Stomach smooth muscle (tissue), 2 donors: ENCODE results near the gene VPS13D.

Source experiments
- H3K27ac ChIP-seq: one replicate; pipeline ENCODE4 v1.7.0; 2013; ENCODE audit warnings: mild to moderate bottlenecking, low read length, inconsistent platforms
- H3K27me3 ChIP-seq, 2 donors: one replicate each; pipeline ENCODE4 v1.7.0; 2013; ENCODE audit warnings: low read length in 2 of 2; ENCODE audit not compliant: insufficient read depth in 2 of 2, control insufficient read depth in 1 of 2
- H3K36me3 ChIP-seq, 2 donors: one replicate each; pipeline ENCODE4 v1.7.0; 2013; ENCODE audit warnings: low read length in 2 of 2; ENCODE audit not compliant: control insufficient read depth in 2 of 2, insufficient read depth in 2 of 2
- H3K4me1 ChIP-seq: one replicate; pipeline ENCODE4 v1.7.0; 2013; ENCODE audit warnings: low read length; ENCODE audit not compliant: control insufficient read depth, insufficient read depth
- H3K4me3 ChIP-seq, 2 donors: one replicate each; pipeline ENCODE4 v1.7.0; 2013; ENCODE audit warnings: low read length in 2 of 2
- H3K9ac ChIP-seq, 2 donors: one replicate each; pipeline ENCODE4 v1.7.0; 2013; ENCODE audit warnings: low read length in 2 of 2, mild to moderate bottlenecking in 1 of 2
- H3K9me3 ChIP-seq, 2 donors: one replicate each; pipeline ENCODE4 v1.7.0; 2013; ENCODE audit warnings: low read length in 2 of 2; ENCODE audit not compliant: control insufficient read depth in 2 of 2
- donor health status: healthy.
- donor health status: Pancreatic carcinoma.

Gene VPS13D

DNA sequence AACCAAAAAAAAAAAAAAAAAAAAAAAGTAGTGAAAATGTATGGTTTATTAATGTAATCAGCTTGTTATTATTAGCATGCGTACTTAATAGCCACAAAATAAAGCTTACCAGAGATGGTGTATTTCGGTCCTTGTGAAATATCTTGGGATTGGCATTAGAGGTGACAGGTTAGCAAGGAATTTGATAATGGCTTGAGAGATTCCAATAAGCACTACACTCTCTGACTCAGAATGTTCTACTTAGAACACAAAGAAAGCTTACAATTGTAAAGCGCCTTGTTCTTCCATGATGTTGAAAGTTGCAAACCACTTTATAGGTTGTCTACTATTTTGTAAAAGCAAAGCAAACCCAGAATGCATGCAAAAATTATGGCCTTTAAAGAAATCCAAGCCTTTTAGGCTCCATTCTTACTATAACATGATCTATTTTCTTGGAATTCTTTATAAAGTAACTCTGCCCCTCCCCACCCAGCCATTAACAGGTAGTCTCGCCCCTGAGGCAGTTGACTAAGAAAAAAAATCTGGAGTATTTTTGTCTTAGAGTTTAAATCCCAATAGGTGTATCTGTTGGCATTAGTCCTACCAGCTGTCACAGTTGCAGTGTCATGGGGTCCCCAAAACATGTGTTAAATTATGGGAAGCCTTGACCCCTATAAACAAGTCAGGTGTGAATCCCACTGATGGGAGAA lies 259.0 kb downstream of the VPS13D start:
- Histone ChIP-seq H3K27me3 (no peaks in the 10 kb centered on the region), H3K36me3 (peaks cover 0 to 7% of the 10 kb centered on the region in 2 donors), H3K9me3 (no peaks in the 10 kb centered on the region), H3K4me3 (no peak overlapping the region), H3K27ac (no peak overlapping the region), H3K9ac (no peak overlapping the region), H3K4me1 (peaks cover 22% of the 10 kb centered on the region)

GRCh38 chr1:12490532-12491142 lies 260.8 kb downstream of the VPS13D start:
- Histone ChIP-seq H3K36me3 (peaks cover 0 to 7% of the 10 kb centered on the region in 2 donors), H3K27me3 (no peaks in the 10 kb centered on the region), H3K9ac (no peak overlapping the region), H3K27ac (no peak overlapping the region), H3K9me3 (no peaks in the 10 kb centered on the region), H3K4me3 (no peak overlapping the region), H3K4me1 (peaks cover 23% of the 10 kb centered on the region)

GRCh38 chr1:12491656-12492055 lies 261.8 kb downstream of the VPS13D start:
- peaks cover 22% of the 10 kb centered on the region for H3K4me1 ChIP-seq
- no peaks in the 10 kb centered on the region for H3K36me3 ChIP-seq
- no peaks in the 10 kb centered on the region for H3K27me3 ChIP-seq
- no peak overlapping the region for H3K27ac ChIP-seq
- H3K4me3 ChIP-seq, result no peak overlapping the region
- no peaks in the 10 kb centered on the region for H3K9me3 ChIP-seq
- no peak overlapping the region for H3K9ac ChIP-seq

- Histone ChIP-seq H3K4me3 (no peak overlapping the region), H3K27ac (peak overlapping the region; percentile 64), H3K4me1 (peaks cover 24% of the 10 kb centered on the region)
Measured at GRCh38 chr1:12495725-12496124, 265.9 kb downstream of the VPS13D start.

DNA sequence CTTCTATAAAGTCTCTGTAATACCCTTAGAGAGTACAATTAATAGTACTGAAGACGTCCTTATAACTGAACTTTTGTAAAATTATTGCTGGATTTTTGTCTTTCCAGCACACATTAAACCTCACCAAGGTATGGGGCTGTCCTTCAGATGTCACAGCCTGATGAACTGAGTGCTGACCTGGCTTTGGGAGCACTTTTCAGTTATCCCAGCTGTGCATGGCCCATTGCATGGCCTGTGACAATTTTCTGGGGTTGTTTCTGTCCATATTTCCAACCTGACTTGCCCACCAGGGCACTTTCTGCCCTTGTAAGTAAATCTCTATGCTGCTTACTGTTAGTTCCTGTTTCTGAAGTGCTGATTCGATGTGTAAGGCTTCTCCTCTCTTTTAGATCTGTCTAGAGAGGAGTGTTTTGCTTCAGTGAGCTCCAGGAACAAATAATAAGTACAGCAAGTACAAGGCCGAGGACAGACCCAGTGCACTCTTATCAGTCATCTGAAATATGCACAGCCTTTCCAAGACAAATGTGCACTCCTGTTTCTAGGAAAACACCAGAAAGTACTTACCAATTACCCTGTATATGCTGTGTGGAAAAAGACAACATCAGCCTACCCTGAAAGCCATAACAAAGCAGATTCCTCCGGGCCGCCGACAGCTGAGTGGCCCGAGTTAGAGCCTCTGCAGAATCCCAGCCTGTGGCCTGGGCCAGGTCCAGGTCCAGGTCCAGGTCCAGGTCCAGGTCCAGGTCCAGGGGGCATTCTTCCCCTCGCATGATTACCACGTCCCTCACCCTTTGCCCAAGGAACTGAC lies 266.5 kb downstream of the VPS13D start:
- Histone ChIP-seq H3K9ac (peak overlapping the region in 1 of 2 donors; percentile 38), H3K27me3 (no peaks in the 10 kb centered on the region), H3K27ac (peak overlapping the region; percentile 64), H3K4me3 (no peak overlapping the region), H3K9me3 (no peaks in the 10 kb centered on the region), H3K36me3 (peaks cover 7 to 13% of the 10 kb centered on the region in 2 donors), H3K4me1 (peaks cover 24% of the 10 kb centered on the region)

More at GRCh38 chr1:12495725-12496124, 265.9 kb downstream of the VPS13D start:
- no peaks in the 10 kb centered on the region for H3K27me3 ChIP-seq
- no peaks in the 10 kb centered on the region for H3K9me3 ChIP-seq
- H3K36me3 ChIP-seq, result peaks cover 7 to 13% of the 10 kb centered on the region in 2 donors
- no peak overlapping the region for H3K9ac ChIP-seq

DNA sequence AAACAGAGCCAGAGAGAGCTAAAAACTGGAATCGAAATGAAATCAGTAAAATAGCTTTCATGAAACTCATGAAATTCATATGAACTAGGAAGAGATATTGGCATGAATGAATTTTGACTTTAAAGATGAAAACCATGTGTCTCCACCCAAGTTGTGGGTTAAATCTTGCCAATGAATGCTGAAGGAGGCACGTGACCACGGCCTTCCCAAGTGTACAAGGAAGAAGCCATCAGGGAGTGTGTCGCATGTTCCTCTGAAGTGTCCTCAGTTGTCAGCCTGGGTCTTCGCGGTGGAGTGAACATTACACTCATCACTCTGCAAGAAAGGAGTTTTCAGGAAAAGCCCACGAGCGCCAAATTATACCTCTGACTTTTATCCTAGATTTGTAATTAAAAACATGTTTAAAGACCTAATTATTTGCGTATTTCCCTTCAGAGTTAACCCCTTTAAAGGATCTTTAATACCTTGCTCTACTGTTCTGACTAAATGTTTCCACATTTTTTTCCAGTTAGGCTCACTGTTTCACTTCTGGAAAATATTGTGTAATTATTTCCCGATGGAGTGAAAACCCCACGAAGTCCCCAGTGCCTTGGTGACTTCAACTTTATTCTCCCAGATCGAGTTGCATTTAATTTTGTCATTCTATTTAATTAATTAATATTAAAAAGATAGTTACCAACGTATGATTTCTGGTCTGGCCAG lies 269.9 kb downstream of the VPS13D start:
- H3K27ac ChIP-seq, result no peak overlapping the region
- H3K9me3 ChIP-seq, result no peaks in the 10 kb centered on the region
- H3K9ac ChIP-seq, result no peak overlapping the region
- peaks cover 9 to 13% of the 10 kb centered on the region in 2 donors for H3K36me3 ChIP-seq
- peaks cover 21% of the 10 kb centered on the region for H3K4me1 ChIP-seq
- no peaks in the 10 kb centered on the region for H3K27me3 ChIP-seq
- H3K4me3 ChIP-seq, result no peak overlapping the region

- Histone ChIP-seq H3K27me3 (no peaks in the 10 kb centered on the region), H3K36me3 (peaks cover 9 to 14% of the 10 kb centered on the region in 2 donors), H3K4me3 (no peak overlapping the region), H3K27ac (no peak overlapping the region), H3K9ac (no peak overlapping the region), H3K9me3 (no peaks in the 10 kb centered on the region), H3K4me1 (peaks cover 7% of the 10 kb centered on the region)
Measured at GRCh38 chr1:12501661-12502060, 271.8 kb downstream of the VPS13D start.

- H3K36me3 ChIP-seq, result peaks cover 8 to 15% of the 10 kb centered on the region in 2 donors
- no peak overlapping the region for H3K9ac ChIP-seq
- peaks cover 4% of the 10 kb centered on the region for H3K4me1 ChIP-seq
- H3K4me3 ChIP-seq, result no peak overlapping the region
- no peaks in the 10 kb centered on the region for H3K9me3 ChIP-seq
- no peak overlapping the region for H3K27ac ChIP-seq
- no peaks in the 10 kb centered on the region for H3K27me3 ChIP-seq
Measured at GRCh38 chr1:12502336-12503109, 272.7 kb downstream of the VPS13D start.

DNA sequence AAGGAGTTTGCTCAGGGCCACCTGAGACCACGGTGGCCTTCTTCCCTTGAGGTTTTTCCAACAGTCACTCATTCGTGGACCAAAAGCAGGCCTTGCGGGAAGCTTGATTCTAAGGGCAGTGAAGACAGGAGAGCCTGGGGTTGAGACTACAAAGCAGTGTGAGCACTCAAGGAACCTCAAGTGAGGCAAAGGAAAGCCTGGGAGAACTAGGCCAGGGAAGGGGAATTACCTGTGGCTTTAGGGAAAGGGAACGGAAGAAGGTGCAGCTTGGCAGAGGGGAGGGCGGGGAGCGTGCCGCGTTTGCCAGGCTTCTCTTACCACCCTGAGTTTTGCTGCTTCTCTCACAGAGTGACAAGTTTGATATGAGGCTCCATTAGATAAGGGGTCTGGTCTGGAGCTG lies 273.9 kb downstream of the VPS13D start:
- H3K36me3 ChIP-seq, result peaks cover 9% of the 10 kb centered on the region in 2 donors
- no peaks in the 10 kb centered on the region for H3K27me3 ChIP-seq
- peaks cover 10% of the 10 kb centered on the region for H3K4me1 ChIP-seq
- no peak overlapping the region for H3K4me3 ChIP-seq
- H3K9ac ChIP-seq, result no peak overlapping the region
- H3K9me3 ChIP-seq, result no peaks in the 10 kb centered on the region
- no peak overlapping the region for H3K27ac ChIP-seq

DNA sequence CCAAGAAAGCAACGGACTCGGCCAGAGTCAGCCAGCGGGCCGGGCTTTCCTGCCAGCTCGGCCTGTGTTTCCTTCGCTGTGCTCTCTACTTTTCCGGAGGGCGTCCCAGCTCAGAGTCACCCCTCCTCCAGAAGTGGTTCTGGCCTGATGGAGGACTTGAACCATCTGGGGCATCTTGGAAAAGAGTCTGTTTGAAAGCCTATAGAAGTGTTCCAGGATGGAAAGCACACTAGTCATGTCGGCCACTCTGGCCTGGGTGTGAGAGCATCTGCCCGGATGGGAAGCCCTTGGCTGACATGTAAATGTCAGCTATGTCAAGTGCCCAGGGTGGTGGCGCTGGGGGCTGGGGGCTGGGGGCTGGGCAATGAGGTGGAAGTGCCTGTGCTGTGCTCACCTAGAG lies 274.8 kb downstream of the VPS13D start:
- Histone ChIP-seq H3K9me3 (no peaks in the 10 kb centered on the region), H3K27ac (no peak overlapping the region), H3K4me1 (peaks cover 10% of the 10 kb centered on the region), H3K27me3 (no peaks in the 10 kb centered on the region), H3K4me3 (no peak overlapping the region), H3K36me3 (peaks cover 7 to 11% of the 10 kb centered on the region in 2 donors), H3K9ac (no peak overlapping the region)
